Smooth muscle cell (in vitro differentiated cells): ENCODE data around the gene C2orf72. TPM values are rescaled to one million over a fixed set of nuclear protein-coding genes. Genes with fewer than 3 reads are reported as not detected.

Source experiments
- DNase-seq: peaks from one replicate; lab custom pipeline; 2025; ENCODE audit not compliant: unreplicated experiment; lab: John Stamatoyannopoulos, UW
- H2AFZ ChIP-seq: fragments of 200-600 bp; sonication (generic); 2 replicates; pipeline ENCODE4 v1.6.0; 2016; ENCODE audit warnings: antibody characterized with exemption, low read depth, mild to moderate bottlenecking
- H3F3A ChIP-seq: fragments of 200-600 bp; sonication (generic); 2 replicates; pipeline ENCODE4 v1.6.0; 2017; ENCODE audit warnings: antibody characterized with exemption, low read depth
- H3K27ac ChIP-seq: fragments of 200-600 bp; sonication (generic); 2 replicates; pipeline ENCODE4 v1.5.1; 2016; ENCODE audit warnings: low read depth, mild to moderate bottlenecking
- H3K27me3 ChIP-seq: fragments of 200-600 bp; sonication (generic); 2 replicates; pipeline ENCODE4 v1.6.1; 2016; ENCODE audit warnings: low read depth, mild to moderate bottlenecking
- H3K36me3 ChIP-seq: fragments of 200-600 bp; sonication (generic); 2 replicates; pipeline ENCODE4 v1.5.1; 2016; ENCODE audit warnings: low read depth
- H3K4me1 ChIP-seq: fragments of 200-600 bp; sonication (generic); 2 replicates; pipeline ENCODE4 v1.5.1; 2016; ENCODE audit warnings: low read depth
- H3K4me2 ChIP-seq: fragments of 200-600 bp; sonication (generic); 2 replicates; pipeline ENCODE4 v1.6.0; 2016; ENCODE audit warnings: mild to moderate bottlenecking
- H3K4me3 ChIP-seq: fragments of 200-600 bp; sonication (generic); 2 replicates; pipeline ENCODE4 v1.5.1; 2016; ENCODE audit warnings: mild to moderate bottlenecking
- H3K79me2 ChIP-seq: fragments of 200-600 bp; sonication (generic); 2 replicates; pipeline ENCODE4 v1.6.0; 2016; ENCODE audit warnings: low read depth, mild to moderate bottlenecking
- H3K9ac ChIP-seq: fragments of 200-600 bp; sonication (generic); 2 replicates; pipeline ENCODE4 v1.6.0; 2016; ENCODE audit warnings: low read depth
- H3K9me3 ChIP-seq: fragments of 200-600 bp; sonication (generic); replicated peaks from 2 replicates; pipeline ENCODE4 v1.5.1; 2016; ENCODE audit warnings: low read depth
- H4K20me1 ChIP-seq: fragments of 200-600 bp; sonication (generic); 2 replicates; pipeline ENCODE4 v1.6.0; 2016; ENCODE audit warnings: low read depth
- WGBS: methylation state at CpG from one replicate; pipeline ENCODE4 v1.1.7; 2016; ENCODE audit warnings: low lambda C conversion rate; 5-methylcytosine and 5-hydroxymethylcytosine counted together
- polyA plus RNA-seq: library from polyadenylated mRNA; unstranded; fragments of >200 nt; fragmentation: Nextera tagmentation; extraction: Ambion mirVana; gene quantifications from 2 replicates; pipeline ENCODE4 v1.2.1, GENCODE V29; 2016
- total RNA-seq: library from RNA; depleted of rRNA; stranded (reverse); fragments of >200 nt; gene quantifications from 2 replicates; pipeline ENCODE4 v1.2.3, GENCODE V29; 2014
- TF ChIP-seq, protein P1 (sequence below): fragments of 200-600 bp; sonication (generic); IDR thresholded peaks from 2 replicates; pipeline ENCODE4 v1.5.1; 2017; ENCODE audit warnings: borderline replicate concordance, mild to moderate bottlenecking, antibody characterized with exemption; ENCODE audit not compliant: insufficient read depth, poor library complexity, severe bottlenecking

The C2orf72 gene
- total and polyA plus RNA-seq, 2 experiments from 2014 or later, result 0.48 to 1.2 TPM

DNA sequence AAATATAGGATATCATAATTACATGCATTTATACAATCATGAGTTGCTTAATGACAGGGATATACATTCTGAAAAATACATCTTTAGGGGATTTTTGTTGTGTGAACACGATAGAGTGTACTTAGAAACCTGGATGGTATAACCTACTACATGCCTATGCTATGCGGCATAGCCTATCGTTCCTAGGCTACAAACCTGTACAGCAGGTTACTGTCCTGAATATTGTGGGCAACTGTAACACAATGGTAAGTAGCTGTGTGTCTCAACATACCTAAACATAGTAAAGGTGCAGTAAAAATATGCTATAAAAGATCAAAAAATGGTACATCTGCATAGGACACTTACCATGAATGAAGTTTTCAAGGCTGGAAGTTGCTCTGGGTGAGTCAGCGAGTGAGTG lies 6.5 kb downstream of the C2orf72 start:
- Histone ChIP-seq H3K4me1 (no peaks in the 10 kb centered on the region), H3K27me3 (peaks cover 25% of the 10 kb centered on the region), H3K4me2 (no peak overlapping the region), H3K4me3 (no peak overlapping the region), H3K9ac (no peak overlapping the region), H3F3A (no peaks in the 10 kb centered on the region), H2AFZ (no peak overlapping the region), H4K20me1 (no peaks in the 10 kb centered on the region), H3K36me3 (no peaks in the 10 kb centered on the region), H3K27ac (no peak overlapping the region), H3K79me2 (no peaks in the 10 kb centered on the region), H3K9me3 (no peaks in the 10 kb centered on the region)
- TF ChIP-seq, protein P1, sequence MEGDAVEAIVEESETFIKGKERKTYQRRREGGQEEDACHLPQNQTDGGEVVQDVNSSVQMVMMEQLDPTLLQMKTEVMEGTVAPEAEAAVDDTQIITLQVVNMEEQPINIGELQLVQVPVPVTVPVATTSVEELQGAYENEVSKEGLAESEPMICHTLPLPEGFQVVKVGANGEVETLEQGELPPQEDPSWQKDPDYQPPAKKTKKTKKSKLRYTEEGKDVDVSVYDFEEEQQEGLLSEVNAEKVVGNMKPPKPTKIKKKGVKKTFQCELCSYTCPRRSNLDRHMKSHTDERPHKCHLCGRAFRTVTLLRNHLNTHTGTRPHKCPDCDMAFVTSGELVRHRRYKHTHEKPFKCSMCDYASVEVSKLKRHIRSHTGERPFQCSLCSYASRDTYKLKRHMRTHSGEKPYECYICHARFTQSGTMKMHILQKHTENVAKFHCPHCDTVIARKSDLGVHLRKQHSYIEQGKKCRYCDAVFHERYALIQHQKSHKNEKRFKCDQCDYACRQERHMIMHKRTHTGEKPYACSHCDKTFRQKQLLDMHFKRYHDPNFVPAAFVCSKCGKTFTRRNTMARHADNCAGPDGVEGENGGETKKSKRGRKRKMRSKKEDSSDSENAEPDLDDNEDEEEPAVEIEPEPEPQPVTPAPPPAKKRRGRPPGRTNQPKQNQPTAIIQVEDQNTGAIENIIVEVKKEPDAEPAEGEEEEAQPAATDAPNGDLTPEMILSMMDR, result no peak
- no peak for DNase-seq
- 95% methylated on average over 4 of the region's 4 CpGs for WGBS

DNA sequence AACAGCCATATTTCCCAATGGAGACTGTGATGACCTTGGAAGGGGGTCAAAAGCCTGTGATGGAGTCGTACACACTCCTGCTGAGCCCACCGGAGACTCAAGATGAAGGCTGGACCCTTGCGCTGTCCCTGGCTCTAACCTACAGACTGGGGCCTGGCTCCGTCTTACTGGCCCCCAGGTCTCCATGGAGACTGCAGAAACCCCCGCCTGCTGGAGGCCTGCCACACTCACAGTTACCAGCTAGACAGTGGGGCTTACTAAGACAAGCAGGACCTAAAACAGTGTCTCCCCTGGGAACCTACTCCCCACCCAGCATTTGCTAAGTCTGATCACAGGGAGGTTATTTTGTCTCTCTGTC lies 9.6 kb downstream of the C2orf72 start:
- H3K4me3 ChIP-seq, result no peak overlapping the region
- WGBS, result 98% methylated on average over 5 of the region's 5 CpGs
- no peaks in the 10 kb centered on the region for H3K27me3 ChIP-seq
- H3K9ac ChIP-seq, result no peak overlapping the region
- no peak overlapping the region for H3K27ac ChIP-seq
- TF ChIP-seq, protein P1, result no peak
- no peak for DNase-seq
- no peaks in the 10 kb centered on the region for H3F3A ChIP-seq
- H3K36me3 ChIP-seq, result no peaks in the 10 kb centered on the region
- H3K4me2 ChIP-seq, result no peak overlapping the region
- no peaks in the 10 kb centered on the region for H3K9me3 ChIP-seq
- H3K4me1 ChIP-seq, result no peaks in the 10 kb centered on the region
- H2AFZ ChIP-seq, result no peak overlapping the region
- H3K79me2 ChIP-seq, result no peaks in the 10 kb centered on the region
- no peaks in the 10 kb centered on the region for H4K20me1 ChIP-seq

DNA sequence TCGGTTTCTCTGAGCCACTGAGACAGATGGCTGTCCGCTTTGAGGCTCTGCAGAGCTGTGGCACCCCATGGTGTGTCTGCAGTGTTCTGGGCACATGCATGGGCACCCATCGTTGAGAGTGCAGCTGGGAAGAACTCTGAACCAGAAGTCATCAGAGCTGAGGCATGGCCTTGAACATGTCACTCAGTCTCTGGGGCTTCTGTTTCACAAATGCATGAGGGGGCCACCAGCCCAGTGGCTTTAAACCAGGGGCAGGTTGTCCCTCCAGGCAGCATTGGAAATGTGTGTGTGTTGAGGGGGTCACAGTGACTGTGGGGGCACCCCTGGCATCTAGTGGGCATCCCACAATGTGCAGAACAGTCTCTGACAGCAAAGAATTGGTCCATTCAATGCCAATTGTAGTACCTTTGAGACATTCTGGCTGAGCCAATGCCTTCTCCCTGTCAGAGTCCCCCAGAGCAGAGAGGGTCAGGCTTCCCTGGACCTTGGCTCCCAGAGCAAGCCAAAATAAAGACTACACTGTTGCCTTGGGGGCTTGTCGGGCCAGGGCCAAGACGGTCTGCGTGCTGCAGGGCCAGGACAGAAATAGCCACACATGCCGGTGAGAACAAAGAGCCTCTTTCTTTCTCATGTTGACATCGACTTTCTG lies 10.1 kb downstream of the C2orf72 start:
- Histone ChIP-seq H4K20me1 (no peaks in the 10 kb centered on the region), H3K27me3 (no peaks in the 10 kb centered on the region), H2AFZ (no peak overlapping the region), H3K79me2 (no peaks in the 10 kb centered on the region), H3K4me2 (no peak overlapping the region), H3K4me1 (peaks cover 2% of the 10 kb centered on the region), H3K9me3 (no peaks in the 10 kb centered on the region), H3K4me3 (no peak overlapping the region), H3F3A (no peaks in the 10 kb centered on the region), H3K27ac (no peak overlapping the region), H3K36me3 (no peaks in the 10 kb centered on the region), H3K9ac (no peak overlapping the region)
- no peak for DNase-seq
- TF ChIP-seq, protein P1, result no peak
- WGBS, result 84% methylated on average over 8 of the region's 8 CpGs
